HFFc6 (cell line): ENCODE data around the gene F7. TPM values are rescaled to one million over a fixed set of nuclear protein-coding genes. Genes with fewer than 3 reads are reported as not detected.

ENCODE experiments used
- DNase-seq: peaks from one replicate; pipeline ENCODE4 v3.0.0-alpha.2; 2018
- H3K27ac Mint-ChIP-seq: 2 replicates; pipeline ENCODE4 v1.8.0; 2020; ENCODE audit warnings: mild to moderate bottlenecking, mixed read lengths
- H3K27me3 Mint-ChIP-seq: 2 replicates; pipeline ENCODE4 v1.8.0; 2021; ENCODE audit warnings: mild to moderate bottlenecking, moderate library complexity, mixed read lengths; ENCODE audit not compliant: insufficient read depth
- H3K36me3 Mint-ChIP-seq: 2 replicates; pipeline ENCODE4 v1.8.0; 2021; ENCODE audit warnings: low read depth, mixed read lengths
- H3K4me1 Mint-ChIP-seq: 2 replicates; pipeline ENCODE4 v1.8.0; 2020; ENCODE audit warnings: low read depth, mixed read lengths
- H3K4me3 Mint-ChIP-seq: 2 replicates; pipeline ENCODE4 v1.8.0; 2020; ENCODE audit warnings: mild to moderate bottlenecking, moderate library complexity, mixed read lengths
- H3K9me3 Mint-ChIP-seq: 2 replicates; pipeline ENCODE4 v1.8.0; 2020; ENCODE audit warnings: mild to moderate bottlenecking, mixed read lengths
- total RNA-seq, 6 experiments: library from RNA; stranded (reverse); fragmentation: NEBNext Ultra II Directional; extraction: Animal tissue kit (Norgen Biotek cat#: 25700); gene quantifications; 2 replicates in 1 of 6; 3 replicates in 5 of 6; pipeline ENCODE4 v1.2.3, GENCODE V29; 2021
- TF ChIP-seq, protein P1 (sequence below): fragments of 200-600 bp; sonication (generic); IDR thresholded peaks from 2 replicates; pipeline ENCODE4 v1.5.0; 2021; ENCODE audit warnings: antibody characterized with exemption, mild to moderate bottlenecking

Gene F7
- total RNA-seq, 6 experiments from 2014 or later: not detected

DNA sequence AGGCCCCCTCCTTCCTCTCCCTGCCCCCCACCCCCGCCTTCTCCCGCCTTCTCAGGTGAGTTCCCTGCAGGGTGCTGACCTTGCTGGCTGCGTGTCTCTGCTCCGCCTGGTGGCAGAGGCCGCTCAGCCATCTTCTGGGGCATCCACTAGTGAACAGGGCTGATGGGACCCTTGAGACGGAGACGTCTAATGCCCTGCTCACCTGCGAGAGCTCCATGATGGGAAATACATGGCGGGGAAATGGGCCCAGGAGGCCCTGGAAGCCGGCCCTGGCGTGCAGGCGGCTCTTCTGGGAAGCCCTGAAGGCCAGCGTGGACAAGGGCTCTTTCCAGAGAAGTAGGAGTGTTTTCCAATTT, 15.2 kb upstream of the F7 start:
- Mint-ChIP-seq H3K4me1 (no peaks in the 10 kb centered on the region), H3K27ac (no peak overlapping the region), H3K27me3 (peaks cover 33% of the 10 kb centered on the region), H3K9me3 (no peaks in the 10 kb centered on the region), H3K4me3 (no peak overlapping the region), H3K36me3 (no peaks in the 10 kb centered on the region)
- TF ChIP-seq, protein P1, sequence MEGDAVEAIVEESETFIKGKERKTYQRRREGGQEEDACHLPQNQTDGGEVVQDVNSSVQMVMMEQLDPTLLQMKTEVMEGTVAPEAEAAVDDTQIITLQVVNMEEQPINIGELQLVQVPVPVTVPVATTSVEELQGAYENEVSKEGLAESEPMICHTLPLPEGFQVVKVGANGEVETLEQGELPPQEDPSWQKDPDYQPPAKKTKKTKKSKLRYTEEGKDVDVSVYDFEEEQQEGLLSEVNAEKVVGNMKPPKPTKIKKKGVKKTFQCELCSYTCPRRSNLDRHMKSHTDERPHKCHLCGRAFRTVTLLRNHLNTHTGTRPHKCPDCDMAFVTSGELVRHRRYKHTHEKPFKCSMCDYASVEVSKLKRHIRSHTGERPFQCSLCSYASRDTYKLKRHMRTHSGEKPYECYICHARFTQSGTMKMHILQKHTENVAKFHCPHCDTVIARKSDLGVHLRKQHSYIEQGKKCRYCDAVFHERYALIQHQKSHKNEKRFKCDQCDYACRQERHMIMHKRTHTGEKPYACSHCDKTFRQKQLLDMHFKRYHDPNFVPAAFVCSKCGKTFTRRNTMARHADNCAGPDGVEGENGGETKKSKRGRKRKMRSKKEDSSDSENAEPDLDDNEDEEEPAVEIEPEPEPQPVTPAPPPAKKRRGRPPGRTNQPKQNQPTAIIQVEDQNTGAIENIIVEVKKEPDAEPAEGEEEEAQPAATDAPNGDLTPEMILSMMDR: no peak
- DNase-seq: no peak

DNA sequence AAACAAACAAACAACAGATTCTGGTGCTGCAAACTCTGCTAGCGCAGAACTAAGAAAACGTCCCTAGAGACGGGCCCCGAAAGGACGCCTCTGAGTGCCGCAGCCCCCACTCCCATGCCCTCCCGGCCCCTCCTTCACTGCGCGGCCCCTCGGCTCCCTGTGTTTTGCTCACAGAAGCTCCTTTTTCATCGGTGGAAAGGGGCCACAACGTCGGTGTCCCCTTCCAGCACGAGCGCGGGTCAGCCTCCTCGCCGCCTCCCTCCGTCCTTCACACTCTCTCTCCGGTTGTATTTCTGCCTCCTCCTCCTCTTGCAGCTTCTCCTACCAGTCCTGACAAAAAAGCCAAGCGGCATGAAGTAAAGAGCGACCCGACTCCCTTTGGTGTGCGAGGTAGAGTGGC, 14.8 kb upstream of the F7 start:
- H3K9me3 Mint-ChIP-seq: no peaks in the 10 kb centered on the region
- H3K27me3 Mint-ChIP-seq: peaks cover 34% of the 10 kb centered on the region
- no peak for DNase-seq
- no peaks in the 10 kb centered on the region for H3K4me1 Mint-ChIP-seq
- TF ChIP-seq, protein P1: no peak
- no peak overlapping the region for H3K4me3 Mint-ChIP-seq
- no peaks in the 10 kb centered on the region for H3K36me3 Mint-ChIP-seq
- H3K27ac Mint-ChIP-seq: no peak overlapping the region

DNA sequence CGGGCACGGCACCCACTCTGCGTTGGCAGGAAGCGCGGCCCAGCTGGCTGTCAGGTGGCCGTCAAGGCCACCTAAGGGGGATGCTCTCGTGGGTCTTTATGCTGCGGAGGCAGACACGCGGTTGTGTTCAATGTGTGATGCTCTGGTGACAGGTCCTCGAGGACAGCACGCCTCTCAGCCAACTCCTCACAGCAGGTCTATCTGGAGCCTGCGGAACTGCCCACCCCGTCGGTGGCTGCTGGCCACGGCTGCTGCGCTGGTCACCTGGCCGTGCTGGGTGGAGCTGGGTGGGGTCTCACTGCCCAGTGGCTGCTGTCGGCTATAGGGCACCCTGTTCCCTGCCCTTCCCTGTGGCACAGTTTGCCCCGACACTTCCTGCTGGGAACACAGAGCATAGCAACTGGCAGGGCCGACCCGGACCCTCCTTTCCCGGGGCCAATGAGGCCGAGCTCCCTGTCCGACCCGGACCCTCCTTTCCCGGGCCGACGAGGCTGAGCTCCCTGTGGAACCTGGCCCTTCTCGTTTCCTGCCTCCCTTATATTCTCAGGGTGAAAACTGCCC, 14.3 kb upstream of the F7 start:
- H3K27me3 Mint-ChIP-seq: peaks cover 34% of the 10 kb centered on the region
- H3K4me1 Mint-ChIP-seq: no peaks in the 10 kb centered on the region

DNA sequence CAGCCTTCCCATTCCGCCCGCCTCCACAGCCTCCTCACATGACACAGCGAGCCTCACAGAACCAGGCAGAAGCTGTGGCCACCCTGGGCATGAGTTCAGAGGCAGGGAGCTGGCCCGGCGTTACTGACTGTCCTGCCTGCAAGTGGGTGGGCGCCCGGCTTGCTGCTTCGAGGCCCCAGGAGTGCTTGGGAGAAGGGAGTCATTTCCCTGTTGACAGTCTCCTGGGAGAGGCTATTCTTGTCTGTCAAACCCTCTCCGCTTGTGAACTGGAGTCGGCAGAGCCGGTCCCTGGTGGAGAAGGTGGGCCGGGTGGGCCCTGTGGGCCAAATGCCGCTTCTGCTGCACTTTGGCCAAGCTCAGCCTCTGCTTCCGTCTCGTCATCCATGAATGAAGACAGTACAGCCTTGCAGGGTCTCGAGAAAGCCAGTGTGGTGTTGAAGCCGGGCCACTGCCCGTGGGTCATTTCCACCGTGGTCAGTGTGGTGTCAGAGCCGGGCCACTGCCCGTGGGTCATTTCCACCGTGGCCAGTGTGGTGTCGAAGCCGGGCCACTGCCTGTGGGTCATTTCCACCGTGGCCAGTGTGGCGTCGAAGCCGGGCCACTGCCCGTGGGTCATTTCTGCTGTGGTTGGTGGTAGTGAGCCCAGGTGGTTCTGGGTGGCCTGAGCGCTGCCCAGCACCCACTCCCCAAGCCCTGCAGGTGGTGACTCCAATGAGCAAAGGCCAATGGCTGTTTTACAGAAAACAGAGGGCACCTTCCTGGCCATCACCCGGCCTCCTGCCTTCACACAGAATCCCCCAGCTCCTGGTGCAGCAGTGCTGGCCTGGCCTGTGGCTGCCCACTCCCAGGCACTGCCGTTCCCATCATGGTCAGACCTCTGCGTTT, 13.5 kb upstream of the F7 start:
- Mint-ChIP-seq H3K4me1 (no peaks in the 10 kb centered on the region), H3K36me3 (no peaks in the 10 kb centered on the region), H3K9me3 (no peaks in the 10 kb centered on the region), H3K4me3 (no peak overlapping the region), H3K27ac (no peak overlapping the region), H3K27me3 (peaks cover 32% of the 10 kb centered on the region)
- TF ChIP-seq, protein P1: no peak
- no peak for DNase-seq

More for the DNA sequence above, 14.3 kb upstream of the F7 start:
- no peaks in the 10 kb centered on the region for H3K36me3 Mint-ChIP-seq
- H3K4me3 Mint-ChIP-seq: no peak overlapping the region
- TF ChIP-seq, protein P1: no peak
- H3K9me3 Mint-ChIP-seq: no peaks in the 10 kb centered on the region
- no peak for DNase-seq
- no peak overlapping the region for H3K27ac Mint-ChIP-seq

DNA sequence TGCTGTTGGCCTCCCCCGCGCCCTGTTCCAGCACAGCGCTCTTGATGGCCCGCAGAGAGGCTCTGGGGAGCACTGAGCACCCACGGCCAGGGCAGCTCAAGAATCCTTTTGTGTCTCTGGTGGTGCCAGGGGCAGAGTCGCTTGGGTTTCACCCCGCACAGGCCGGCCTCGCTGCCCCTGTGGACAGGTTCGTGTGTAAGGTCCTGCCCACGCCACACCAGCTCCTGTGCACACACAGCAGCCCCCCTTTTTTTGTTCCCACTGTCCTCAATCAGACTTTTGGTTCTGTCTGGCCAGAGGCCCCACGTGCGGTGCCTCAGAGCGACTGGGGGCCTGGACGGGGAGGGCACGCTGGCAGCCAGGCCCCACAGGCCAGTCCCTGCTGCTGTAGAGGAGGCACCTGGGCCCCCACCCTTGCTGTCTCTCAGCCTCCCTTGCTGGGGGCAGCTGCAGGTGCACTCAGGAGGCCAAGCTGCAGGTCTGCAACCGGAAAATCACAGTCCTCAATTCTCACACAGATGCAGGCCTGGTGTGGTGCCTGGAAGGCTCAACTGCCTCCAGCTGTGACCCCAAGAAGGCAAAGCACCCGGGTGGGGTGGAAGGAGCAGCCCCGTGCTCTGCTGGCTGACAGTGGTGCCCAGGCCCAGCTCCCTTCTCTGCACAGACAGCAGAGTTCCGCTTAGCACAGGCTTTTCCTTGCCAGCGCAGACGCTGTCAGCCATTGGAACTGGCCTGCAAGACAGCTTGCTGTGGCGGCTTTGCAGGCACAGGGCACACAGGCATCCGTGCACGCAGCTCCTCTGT, 12.6 kb upstream of the F7 start:
- Mint-ChIP-seq H3K27ac (no peak overlapping the region), H3K27me3 (peaks cover 33% of the 10 kb centered on the region), H3K4me3 (no peak overlapping the region), H3K9me3 (no peaks in the 10 kb centered on the region), H3K36me3 (no peaks in the 10 kb centered on the region), H3K4me1 (peaks cover 3% of the 10 kb centered on the region)
- TF ChIP-seq, protein P1: no peak
- no peak for DNase-seq
